ENCODE measurements around the gene ANKRD36. TPM values are rescaled to one million over a fixed set of nuclear protein-coding genes. Genes with fewer than 3 reads are reported as not detected.
A peak's percentile ranks its signal among the peaks of the same experiment; 100 is the strongest.
"Not testable (repeated sequence)": the region's sequence is repeated elsewhere in the genome, so short reads cannot be mapped to it uniquely, and the experiment has no call there.

The ANKRD36 gene
- total RNA-seq (2014; rRNA removed; shearing (Covaris generic)), result 13.4 and 19.3 TPM in 2 replicates
- 22.4 and 25.9 TPM in 2 replicates for polyA plus RNA-seq (2014; cell fraction: nucleus; rRNA removed)

DNA sequence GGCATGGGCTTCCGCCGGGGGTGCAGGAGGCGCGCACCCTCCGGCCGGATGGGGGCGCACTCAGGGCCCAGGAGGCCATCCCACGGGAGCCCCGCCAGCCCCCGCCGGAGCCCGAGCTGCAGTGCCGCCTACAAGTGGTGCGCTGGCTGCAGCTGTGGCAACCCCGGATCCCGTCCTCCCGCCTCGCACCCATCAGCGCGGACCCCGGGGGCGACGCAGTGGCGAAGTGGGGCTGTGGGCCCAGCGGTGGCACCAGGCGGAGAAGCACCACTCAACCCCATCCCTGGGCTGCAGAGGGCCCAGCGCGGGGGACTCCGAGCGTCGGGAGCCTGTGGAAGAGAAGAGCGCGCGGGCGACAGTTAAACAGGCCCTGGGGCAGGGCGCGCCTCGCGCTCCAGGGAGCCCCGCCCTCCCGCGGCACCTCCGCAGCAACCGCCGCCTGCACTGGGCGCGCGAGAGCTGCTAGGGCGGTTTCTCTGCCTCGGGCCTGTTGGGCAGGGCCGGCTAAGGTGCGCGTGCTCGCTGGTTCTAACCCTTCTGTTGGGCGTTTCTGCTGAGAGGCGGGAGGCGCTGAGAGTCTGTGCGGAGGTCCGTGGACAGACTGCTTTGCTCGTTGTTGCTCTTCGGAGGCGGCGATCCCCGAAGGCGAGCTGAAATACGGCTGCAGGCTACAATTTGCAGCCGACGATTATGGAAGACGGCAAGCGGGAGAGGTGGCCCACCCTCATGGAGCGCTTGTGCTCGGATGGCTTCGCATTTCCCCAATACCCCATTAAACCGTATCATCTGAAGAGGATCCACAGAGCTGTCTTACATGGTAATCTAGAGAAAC, at the start of gene ANKRD36:
Gene ANKRD36, plus strand, starts transcription at position 104 of the 832 bp plus-strand sequence. Its CDS starts 587 bp downstream, at position 691.
- peak; percentile 79 for DNase-seq (ENCODE audit: extremely low read depth, low read depth)

DNA sequence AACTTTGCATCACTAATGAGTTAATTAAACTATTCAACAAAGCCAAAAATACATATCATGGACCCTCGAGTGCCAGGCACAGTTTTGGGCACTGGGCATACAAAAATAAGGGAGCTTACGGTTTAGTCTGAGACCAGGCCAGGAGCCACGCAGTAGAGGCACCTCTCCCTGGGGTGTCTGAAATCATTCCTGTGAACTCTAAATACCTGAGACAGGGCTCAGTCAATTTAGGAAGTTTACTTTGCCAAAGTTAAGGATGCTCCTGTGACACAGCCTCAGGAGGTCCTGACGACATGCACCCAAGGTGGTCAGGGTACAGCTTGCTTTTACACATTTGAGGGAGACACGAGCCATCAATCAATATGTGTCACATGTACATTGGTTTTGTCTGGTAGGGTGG, 46.9 kb upstream of the ANKRD36 start:
- DNase-seq (ENCODE audit: extremely low read depth, low read depth), result not testable (repeated sequence)

DNA sequence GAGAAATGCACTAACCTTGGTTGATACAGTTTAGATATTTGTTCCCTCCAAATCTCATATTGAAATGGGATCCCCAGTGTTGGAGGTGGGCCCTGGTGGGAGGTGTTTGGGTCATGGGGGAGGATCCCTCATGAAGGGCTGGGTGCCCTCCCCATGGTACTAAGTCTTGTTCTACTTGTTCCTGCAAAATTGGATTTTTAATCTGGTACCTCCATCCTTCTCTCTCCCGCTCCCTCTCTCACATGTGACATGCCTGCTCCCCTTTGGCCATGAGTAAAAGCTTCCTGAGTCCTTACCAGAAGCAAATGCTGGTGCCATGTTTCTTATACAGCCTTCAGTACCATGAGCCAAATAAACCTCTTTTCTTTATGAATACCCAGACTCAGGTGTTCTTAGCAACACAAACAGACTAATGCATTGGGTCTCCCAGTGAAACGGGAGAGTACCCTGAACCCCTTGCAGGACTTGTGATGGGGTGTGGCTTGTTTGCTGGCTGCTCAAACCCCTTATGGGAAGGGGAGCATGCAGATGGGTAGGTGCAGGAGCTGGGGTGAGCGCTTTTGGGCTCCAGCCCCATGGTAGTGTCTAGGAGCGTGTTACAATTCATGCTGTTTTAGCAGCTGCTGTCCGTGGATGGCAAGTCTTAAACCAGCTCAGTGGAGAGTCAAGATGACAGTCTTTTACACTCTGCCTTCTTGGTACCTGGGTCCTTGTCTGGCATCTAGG, 45.5 kb upstream of the ANKRD36 start:
- no peak for DNase-seq (ENCODE audit: extremely low read depth, low read depth)

DNA sequence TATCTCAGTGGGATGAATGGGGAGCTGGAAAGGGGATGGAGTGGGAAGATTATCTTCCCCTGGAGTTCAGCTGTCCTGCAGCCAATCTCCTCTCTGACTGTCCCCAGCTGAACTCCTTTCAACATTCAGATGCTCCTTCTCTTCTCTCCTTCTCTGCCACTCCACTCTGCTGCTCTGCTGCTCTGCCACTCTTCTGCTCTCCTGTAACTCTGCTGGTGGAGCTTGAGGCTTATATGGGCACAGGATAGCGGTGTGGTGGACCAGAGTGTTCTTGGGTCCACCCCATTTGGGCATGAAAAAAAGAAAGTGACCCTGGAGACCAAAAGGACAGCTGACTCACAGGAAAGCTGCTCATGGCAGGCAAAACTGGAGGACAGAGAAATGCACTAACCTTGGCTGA, 44.9 kb upstream of the ANKRD36 start:
- DNase-seq (ENCODE audit: extremely low read depth, low read depth), result no peak

DNA sequence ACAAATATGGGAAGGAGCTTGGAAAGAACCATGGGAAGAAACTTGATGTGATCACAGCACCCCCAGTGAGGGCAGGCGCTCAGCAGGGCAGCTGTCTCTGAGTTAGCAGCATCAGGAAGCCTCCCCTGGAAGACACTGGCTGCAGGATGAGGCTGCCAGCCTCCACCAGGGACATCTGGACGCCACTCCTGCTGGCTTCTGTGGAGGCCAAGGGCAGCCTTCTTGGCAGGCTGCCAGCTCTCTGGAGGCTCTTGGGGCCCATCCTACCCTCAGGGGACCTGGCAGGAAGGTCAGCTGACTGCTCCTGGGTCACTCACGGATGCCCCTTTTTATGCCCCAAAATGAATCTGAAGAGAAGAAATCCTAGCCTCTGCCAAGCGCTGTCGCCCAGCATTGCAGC, 44.2 kb upstream of the ANKRD36 start:
- DNase-seq (ENCODE audit: extremely low read depth, low read depth), result not testable (repeated sequence)

DNA sequence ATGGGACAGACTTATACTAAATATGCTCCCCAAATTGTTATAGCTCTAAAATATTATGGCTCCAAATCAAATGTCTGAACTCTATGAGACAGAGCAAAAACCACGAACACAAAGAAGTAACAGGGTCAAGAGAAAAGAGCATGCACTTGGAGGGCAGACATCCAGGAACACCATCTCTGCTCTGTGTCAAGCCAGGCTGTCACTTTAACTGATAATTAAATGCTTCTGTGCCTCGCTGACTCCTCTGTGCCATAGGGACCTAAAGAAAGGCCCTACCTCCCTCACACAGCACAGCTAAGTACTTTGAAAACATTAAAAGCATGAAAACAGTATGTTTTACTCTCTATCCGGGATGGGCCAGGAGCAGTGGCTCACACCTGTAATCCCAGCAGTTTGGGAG, 42.0 kb upstream of the ANKRD36 start:
- DNase-seq (ENCODE audit: extremely low read depth, low read depth), result not testable (repeated sequence)

DNA sequence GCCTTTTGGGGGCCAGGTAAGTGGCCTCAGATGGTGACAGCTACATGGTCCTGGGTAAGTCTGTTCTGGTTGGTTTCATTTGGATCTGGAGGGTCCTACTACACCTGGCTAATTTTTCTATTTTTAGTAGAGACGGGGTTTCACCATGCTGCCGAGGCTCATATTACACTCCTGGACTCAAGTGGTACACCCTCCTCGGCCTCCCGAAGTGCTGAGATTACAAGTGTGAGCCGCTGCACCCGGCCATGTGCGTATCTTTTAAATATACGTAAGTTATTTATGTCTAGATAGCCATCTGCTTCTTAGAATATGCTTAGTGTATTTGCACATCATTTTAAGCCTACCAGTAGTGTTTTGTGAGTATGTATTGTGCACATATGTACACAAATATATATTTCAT, 35.7 kb upstream of the ANKRD36 start:
- DNase-seq (ENCODE audit: extremely low read depth, low read depth), result not testable (repeated sequence)

DNA sequence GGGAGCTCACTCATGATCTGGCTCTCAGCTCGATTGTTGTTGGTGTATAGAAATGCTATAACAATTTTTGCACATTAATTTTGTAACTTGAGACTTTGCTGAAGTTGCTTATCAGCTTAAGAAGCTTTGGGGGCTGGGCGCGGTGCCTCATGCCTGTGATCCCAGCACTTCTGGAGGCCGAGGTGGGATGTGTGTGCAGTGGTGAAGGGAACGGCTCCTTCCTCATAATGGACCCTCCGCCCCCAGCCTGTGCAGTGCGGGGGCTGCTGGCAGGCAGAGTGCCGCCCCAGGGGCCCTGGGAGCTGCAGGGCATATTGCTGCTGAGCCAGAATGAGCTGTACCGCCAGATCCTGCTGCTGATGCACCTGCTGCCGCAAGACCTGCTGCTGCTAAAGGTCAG, 32.1 kb upstream of the ANKRD36 start:
- not testable (repeated sequence) for DNase-seq (ENCODE audit: extremely low read depth, low read depth)

DNA sequence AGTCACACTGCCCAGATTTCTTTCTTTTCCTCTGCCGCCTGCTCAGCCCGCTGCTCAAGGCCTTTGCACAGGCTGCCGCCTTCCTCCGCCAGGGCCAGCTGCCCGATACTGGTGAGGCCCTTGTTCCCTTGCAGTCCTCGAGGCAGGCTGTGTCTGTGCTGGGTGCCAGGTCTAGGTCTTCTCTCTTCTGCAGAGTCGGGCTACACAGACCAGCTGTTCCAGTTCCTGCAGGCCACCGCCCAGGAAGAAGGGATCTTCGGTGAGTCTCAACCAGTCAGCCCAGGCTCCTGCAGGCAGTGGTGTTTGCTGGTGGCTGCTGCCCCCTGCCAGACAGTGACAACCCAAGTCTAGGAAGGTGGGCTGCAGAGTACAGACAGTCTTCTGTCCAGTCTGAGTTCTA, 30.7 kb upstream of the ANKRD36 start:
- not testable (repeated sequence) for DNase-seq (ENCODE audit: extremely low read depth, low read depth)

DNA sequence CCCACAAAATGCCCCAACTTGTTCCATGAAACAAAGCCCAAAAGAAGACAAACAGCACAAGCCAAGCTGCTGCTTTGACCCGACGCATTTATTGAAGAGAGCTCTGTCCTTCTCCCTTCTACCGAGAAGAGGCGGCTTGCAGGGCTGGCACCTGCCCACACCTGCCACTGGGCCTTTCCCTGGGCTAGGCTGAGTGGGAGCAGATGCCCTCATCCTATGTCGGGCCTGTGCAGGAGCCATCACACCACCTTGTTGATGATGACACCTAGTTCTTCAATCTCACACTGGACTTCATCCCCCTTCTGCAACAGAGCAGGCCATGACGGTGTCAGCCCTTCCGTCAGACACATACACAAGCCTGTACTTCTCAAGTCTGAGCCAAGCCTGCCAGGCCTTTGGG, 29.4 kb upstream of the ANKRD36 start:
- not testable (repeated sequence) for DNase-seq (ENCODE audit: extremely low read depth, low read depth)

DNA sequence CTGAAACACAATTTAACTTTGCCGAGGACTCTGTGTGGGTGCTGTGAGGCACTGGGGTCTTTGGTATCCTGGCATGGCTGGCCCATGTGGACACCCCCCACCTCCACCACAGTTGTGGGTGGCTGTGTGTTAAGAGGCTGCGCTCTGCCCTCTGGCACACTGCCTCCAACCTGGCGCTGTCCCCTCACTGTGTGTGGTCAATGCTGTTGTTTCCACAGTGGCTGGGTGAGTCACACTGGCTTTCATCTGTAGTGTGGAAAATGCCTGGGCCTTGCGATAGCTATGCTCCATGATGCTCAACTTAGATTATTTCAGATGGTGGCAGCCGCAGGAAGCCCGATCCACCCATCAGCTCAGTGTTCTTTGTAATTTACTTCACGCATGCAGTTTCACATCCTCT, 27.9 kb upstream of the ANKRD36 start:
- not testable (repeated sequence) for DNase-seq (ENCODE audit: extremely low read depth, low read depth)

DNA sequence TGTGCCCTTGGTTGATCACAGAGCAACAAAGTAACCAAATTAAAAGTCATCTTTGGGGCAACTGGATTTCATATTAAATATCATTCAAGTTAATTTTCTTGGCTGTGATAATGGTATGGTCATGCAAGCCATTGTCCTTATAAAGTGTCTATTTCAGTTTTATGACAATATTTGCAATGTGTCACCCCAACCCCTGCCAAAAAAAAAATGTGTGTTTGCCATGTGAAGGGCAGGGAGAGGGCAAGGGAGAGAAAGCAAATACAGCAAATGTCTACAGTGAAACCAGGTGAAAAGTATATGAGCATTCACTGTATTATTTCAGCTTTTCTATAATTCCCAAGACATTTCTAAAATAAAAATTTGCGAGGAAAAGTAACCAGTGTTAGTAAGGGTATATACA, 24.2 kb upstream of the ANKRD36 start:
- not testable (repeated sequence) for DNase-seq (ENCODE audit: extremely low read depth, low read depth)

DNA sequence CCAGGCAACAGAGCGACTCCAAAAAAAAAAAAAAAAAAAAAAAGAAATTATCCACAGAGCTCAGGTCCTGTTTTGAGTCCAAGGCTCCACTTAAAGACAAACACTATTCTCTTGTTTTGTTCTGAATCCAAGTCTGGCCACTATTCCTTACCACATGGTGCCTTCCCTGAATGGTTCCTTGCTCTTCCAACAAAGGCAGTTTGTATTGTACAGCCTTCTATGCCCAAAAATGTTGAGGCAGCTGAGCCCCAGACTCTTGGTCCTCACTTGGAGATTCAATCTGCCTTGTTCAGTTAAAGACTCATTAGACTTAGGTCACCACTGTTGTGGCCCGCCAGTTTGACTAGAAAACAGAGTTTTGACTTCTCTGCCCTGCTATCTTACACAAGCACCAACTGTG, 20.0 kb upstream of the ANKRD36 start:
- not testable (repeated sequence) for DNase-seq (ENCODE audit: extremely low read depth, low read depth)

DNA sequence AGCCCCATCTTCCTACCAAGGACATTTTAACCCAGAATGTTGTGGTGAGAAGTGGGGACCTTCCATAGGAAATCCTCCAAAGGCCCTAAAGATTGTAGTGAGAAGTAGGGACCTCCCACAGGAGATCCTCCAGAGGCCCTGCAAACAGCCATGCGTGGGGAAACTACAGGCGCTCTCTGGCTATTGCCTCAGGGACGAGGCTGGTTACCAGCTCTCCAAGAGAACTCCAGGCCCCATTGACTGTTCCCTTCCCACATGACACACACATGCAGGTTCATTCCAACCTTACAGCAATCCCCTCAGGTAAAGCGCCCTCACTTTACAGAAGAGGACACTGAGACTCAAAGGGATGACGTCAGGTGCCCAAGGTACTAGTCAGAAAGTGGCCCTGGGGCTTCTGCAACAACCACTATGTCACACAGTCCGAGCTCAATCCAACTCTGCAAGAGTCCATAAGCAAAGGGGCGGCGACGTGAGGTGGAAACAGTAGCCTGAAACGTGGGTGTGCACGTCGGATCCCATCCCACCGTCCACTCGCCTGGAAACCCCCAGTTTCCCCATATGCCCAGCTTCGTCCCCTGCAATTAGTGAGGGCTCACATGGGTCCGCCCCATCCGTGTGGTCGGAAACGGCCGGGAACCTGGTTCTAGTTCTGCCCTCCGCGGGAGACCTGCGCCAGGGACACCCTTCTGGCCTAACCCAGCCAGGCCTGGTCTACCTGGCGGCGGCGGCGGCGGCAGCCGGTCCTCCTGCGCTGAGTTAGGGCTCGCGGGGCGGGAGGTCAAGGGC, 18.8 kb upstream of the ANKRD36 start:
- not testable (repeated sequence) for DNase-seq (ENCODE audit: extremely low read depth, low read depth)

DNA sequence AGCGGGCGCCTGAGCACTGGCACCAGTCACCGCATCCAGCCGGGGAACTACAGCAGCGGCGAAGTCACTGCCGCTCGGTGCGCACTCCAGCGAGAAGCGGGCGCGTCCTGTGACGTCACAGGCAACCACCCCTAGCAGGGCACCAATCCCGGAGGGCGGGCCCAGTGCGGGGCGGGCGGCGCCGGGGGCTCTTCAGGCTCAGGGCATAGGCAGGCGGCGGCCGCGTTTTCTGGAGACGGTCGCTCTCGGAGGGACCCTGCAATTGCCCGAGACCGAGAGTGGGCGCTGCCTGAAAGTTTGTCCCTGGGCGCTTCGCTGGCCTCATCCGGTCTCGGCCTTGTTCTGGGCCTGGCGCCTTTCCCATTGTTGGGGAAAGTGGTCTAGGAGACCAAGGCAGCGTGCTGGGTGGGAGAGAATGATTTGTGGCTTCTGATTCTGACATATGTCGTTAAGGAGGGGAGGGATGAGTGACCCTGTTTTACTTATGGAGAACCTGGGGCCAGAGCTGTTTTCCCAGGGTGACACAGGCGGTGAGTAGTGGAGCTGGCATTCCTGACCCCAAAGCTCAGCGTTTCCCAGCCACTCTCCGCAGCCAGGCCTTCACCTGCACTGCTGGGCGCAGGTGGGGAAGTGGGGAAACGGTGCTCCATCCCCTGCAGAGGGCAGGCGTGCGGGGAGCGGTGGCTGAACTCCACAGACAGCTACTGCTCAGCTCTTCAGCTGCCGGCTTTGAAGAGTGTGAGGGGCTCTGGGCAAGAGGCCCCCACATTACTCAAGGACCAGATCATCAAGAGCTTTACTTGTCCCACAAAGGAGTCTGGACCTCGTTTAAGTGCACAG, 18.0 kb upstream of the ANKRD36 start, which contains the start of gene FAHD2B:
Gene FAHD2B, minus strand, starts transcription at position 111 of the 840 bp plus-strand sequence. CDS start 3,176 bp downstream, outside the sequence.
- DNase-seq (ENCODE audit: extremely low read depth, low read depth), result peak; percentile 63

DNA sequence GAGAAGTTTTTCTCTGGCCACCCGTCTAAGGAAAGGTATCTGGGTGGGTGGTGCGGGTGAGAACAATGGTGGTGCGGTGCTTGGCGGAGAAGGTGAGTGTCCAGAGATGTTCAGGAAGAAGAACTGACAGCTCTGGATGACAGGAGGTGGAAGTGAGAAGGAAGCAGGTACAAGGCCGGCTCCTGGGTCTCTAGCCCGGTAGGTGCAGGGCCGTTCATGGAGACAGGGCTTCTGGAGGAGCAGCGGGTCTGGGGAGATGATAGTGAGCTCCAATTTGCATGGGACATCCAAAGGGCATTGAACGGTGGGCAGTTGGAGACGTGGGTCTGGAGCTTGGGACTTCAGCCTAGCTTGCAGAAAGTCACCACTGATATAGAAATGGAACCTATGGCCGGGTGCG, 17.3 kb upstream of the ANKRD36 start:
- DNase-seq (ENCODE audit: extremely low read depth, low read depth), result no peak

DNA sequence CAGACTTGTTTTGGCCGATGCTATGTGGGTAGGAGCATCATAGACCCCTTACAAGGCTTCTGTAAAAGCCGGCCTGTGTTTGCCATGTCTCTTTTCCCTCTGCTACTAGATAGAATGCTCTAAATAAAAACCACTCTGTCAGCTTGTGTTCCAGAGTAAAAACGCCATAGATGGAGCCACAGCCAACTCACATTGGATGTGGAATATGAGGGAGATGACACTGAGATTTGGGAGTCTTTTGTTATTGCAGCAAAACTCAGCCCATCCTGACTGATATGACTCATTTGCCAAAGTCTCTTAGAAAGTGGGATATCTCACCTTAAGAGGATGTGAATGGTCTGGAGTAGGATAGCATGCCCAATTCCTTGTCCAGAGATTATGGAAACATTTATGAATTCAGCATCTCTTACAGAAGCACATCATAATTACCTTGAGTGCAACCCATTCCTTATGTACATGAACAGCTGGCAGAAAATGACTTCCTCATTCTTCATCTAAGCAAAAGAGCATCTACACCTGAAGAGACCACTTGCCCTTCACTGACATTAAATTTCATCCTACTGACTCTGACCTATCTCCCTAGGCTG, 14.1 kb upstream of the ANKRD36 start:
- DNase-seq (ENCODE audit: extremely low read depth, low read depth), result not testable (repeated sequence)

DNA sequence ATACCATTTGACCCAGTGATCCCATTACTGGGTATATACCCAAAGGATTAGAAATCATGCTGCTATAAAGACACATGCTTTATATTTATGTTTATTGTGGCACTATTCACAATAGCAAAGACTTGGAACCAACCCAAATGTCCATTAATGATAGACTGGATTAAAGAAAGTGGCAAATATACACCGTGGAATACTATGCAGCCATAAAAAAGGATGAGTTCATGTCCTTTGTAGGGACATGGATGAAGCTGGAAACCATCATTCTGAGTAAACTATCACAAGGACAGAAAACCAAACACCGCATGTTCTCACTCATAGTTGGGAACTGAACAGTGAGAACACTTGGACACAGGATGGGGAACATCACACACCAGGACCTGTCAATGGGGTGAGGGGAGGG, 6.1 kb upstream of the ANKRD36 start:
- not testable (repeated sequence) for DNase-seq (ENCODE audit: extremely low read depth, low read depth)

DNA sequence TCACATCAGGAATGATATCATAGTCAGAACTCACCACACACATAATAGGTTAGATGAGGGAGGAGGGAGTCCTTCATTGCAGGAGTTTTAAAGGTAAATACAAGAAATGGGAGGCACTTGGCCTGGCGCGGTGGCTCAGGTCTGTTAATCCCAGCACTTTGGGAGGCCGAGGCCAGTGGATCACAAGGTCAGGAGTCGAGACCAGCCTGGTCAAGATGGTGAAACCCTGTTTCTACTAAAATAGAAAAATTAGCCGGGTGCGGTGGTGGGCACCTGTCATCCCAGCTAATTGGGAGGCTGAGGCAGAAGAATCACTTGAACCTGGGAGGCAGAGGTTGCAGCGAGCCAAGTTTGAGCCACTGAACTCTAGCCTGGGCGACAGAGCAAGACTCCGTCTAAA, 1.7 kb upstream of the ANKRD36 start:
- not testable (repeated sequence) for DNase-seq (ENCODE audit: extremely low read depth, low read depth)
